ENCODE results near the gene GPR179.
A peak's percentile ranks its signal among the peaks of the same experiment; 100 is the strongest.

The GPR179 gene

GRCh38 chr17:38334480-38335364, 9.0 kb downstream of the GPR179 start:
- ATAC-seq (ENCODE audit: low read depth) (no peak), DNase-seq (ENCODE audit: low spot score in 2 of 2) (no peak)
- Mint-ChIP-seq H3K36me3 (no peaks in the 10 kb centered on the region), H3K27ac (no peak overlapping the region), H3K9me3 (no peaks in the 10 kb centered on the region), H3K27me3 (peaks cover 19% of the 10 kb centered on the region), H3K4me1 (no peaks in the 10 kb centered on the region), H3K4me3 (no peak overlapping the region)

DNA sequence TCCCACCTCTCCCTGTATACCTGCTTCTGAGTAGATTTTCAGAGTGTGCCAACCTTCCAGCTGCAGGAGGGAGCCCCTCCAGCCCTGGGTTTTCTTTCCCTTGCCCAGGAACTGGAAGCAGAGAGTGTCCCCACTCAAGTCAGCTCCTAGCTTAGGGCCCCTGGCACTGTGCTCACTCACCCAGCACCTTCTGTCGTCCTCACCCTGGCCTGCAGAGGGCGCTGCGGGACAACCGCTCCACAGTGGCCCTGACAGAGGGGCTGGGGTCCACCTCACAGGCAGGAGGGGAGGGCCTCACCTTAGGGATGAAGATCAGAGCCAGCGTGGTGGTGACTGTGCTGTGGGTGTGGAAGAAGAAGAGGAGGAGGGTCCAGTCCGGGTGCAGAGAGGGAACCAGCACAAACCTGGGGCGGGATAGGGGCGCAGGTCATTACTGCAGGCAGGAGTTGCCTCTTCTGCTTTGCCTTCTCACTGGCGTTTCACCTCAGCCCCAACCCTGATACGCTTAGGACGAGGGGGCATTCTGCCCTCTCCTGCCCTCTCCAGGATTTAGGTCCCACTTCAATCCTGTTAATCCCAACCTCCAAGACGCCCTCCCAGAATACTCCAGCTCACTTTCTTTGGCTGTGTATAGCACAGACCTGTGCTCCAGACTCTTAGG, 10.0 kb downstream of the GPR179 start:
- H3K27me3 Mint-ChIP-seq = peaks cover 22% of the 10 kb centered on the region
- no peak overlapping the region for H3K4me3 Mint-ChIP-seq
- H3K9me3 Mint-ChIP-seq = no peaks in the 10 kb centered on the region
- DNase-seq (ENCODE audit: low spot score in 2 of 2) (no peak), ATAC-seq (ENCODE audit: low read depth) (no peak)
- no peaks in the 10 kb centered on the region for H3K36me3 Mint-ChIP-seq
- H3K4me1 Mint-ChIP-seq = no peaks in the 10 kb centered on the region
- H3K27ac Mint-ChIP-seq = no peak overlapping the region

GRCh38 chr17:38332735-38333134, 11.0 kb downstream of the GPR179 start:
- H3K4me3 Mint-ChIP-seq = no peak overlapping the region
- H3K36me3 Mint-ChIP-seq = no peaks in the 10 kb centered on the region
- DNase-seq (ENCODE audit: low spot score in 2 of 2) = no peak
- ATAC-seq (ENCODE audit: low read depth) = no peak
- H3K27me3 Mint-ChIP-seq = peaks cover 25% of the 10 kb centered on the region
- no peaks in the 10 kb centered on the region for H3K4me1 Mint-ChIP-seq
- no peak overlapping the region for H3K27ac Mint-ChIP-seq
- no peaks in the 10 kb centered on the region for H3K9me3 Mint-ChIP-seq

- no peak for DNase-seq (ENCODE audit: low spot score in 2 of 2)
- peaks cover 23% of the 10 kb centered on the region for H3K27me3 Mint-ChIP-seq
- H3K27ac Mint-ChIP-seq = no peak overlapping the region
- no peaks in the 10 kb centered on the region for H3K9me3 Mint-ChIP-seq
- ATAC-seq (ENCODE audit: low read depth) = no peak
- peaks cover 4% of the 10 kb centered on the region for H3K4me1 Mint-ChIP-seq
- H3K4me3 Mint-ChIP-seq = no peak overlapping the region
- no peaks in the 10 kb centered on the region for H3K36me3 Mint-ChIP-seq
These were observed 12.8 kb downstream of the GPR179 start for GRCh38 chr17:38330941-38331411.

GRCh38 chr17:38329808-38330730, 13.7 kb downstream of the GPR179 start:
- H3K9me3 Mint-ChIP-seq = no peaks in the 10 kb centered on the region
- H3K4me1 Mint-ChIP-seq = peaks cover 7% of the 10 kb centered on the region
- H3K36me3 Mint-ChIP-seq = no peaks in the 10 kb centered on the region
- ATAC-seq (ENCODE audit: low read depth) (no peak), DNase-seq (ENCODE audit: low spot score in 2 of 2) (peak in 1 of 2 donors; percentile 6)
- no peak overlapping the region for H3K4me3 Mint-ChIP-seq
- no peak overlapping the region for H3K27ac Mint-ChIP-seq
- peaks cover 23% of the 10 kb centered on the region for H3K27me3 Mint-ChIP-seq

DNA sequence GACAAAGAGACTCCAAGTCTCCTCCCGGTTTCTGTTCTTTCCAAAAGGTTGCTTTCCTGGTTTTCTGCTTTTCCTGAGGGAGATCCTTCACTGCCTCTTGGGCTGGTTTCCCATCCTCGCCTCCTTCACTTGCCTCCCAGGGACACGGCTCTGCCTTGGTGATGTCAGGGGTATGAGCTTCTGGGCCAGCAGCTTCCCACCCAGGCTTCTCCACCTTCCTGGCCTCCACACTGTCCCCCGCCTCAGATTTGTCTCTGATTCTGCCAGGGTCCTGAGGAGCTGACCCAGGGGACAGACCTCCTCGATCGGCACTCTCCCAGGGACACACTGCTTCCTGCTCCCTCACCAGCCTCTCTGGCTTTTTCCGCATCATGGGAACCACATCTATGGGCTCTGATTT, 14.5 kb downstream of the GPR179 start:
- ATAC-seq (ENCODE audit: low read depth) (no peak), DNase-seq (ENCODE audit: low spot score in 2 of 2) (no peak)
- Mint-ChIP-seq H3K36me3 (no peaks in the 10 kb centered on the region), H3K27me3 (peaks cover 20% of the 10 kb centered on the region), H3K4me1 (peaks cover 7% of the 10 kb centered on the region), H3K9me3 (no peaks in the 10 kb centered on the region), H3K4me3 (no peak overlapping the region), H3K27ac (no peak overlapping the region)

DNA sequence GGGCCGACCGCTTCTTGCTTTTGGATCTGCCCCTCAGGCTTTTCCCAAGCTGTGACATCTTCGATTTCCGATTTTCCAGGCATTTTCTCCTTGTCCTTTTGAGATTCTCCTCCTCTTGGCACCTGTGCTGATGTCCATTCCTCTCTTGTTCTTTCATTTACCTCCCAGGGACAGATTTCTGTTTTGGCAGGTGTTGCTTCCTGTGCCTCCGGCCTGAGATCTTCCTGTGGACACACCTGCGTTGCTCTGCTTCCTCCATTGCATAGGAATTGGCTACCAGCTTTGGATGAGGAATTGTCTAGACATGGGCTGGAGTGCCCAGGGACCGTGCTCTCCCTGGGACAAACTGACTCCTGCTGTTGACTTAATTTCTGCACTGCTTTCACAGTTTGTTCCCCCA, 15.1 kb downstream of the GPR179 start:
- Mint-ChIP-seq H3K36me3 (no peaks in the 10 kb centered on the region), H3K9me3 (no peaks in the 10 kb centered on the region), H3K27ac (no peak overlapping the region), H3K4me3 (no peak overlapping the region), H3K27me3 (peaks cover 15% of the 10 kb centered on the region), H3K4me1 (peaks cover 7% of the 10 kb centered on the region)
- ATAC-seq (ENCODE audit: low read depth) (no peak), DNase-seq (ENCODE audit: low spot score in 2 of 2) (no peak)

DNA sequence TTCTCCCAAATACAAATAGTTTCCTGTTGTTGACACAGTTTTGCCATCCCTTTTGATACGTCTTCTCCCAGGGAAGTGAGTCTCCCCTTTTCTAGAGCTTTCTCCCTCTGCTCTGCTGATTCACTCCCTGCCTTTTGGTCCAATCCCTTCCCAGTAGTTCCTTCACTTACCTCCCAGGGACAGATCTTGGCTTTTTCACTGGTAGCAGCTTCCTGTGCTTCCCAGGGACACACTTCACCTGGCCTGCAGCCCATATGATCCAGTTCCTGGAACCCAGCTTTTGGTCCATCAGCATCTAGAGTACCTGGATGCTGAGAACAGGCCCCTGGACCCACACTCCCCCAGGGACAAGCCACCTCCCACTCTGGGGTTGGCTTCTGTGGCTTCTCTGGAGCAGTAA, 15.8 kb downstream of the GPR179 start:
- H3K27me3 Mint-ChIP-seq = peaks cover 13% of the 10 kb centered on the region
- no peaks in the 10 kb centered on the region for H3K36me3 Mint-ChIP-seq
- ATAC-seq (ENCODE audit: low read depth) (no peak), DNase-seq (ENCODE audit: low spot score in 2 of 2) (no peak)
- no peaks in the 10 kb centered on the region for H3K9me3 Mint-ChIP-seq
- H3K27ac Mint-ChIP-seq = no peak overlapping the region
- no peak overlapping the region for H3K4me3 Mint-ChIP-seq
- H3K4me1 Mint-ChIP-seq = peaks cover 7% of the 10 kb centered on the region

DNA sequence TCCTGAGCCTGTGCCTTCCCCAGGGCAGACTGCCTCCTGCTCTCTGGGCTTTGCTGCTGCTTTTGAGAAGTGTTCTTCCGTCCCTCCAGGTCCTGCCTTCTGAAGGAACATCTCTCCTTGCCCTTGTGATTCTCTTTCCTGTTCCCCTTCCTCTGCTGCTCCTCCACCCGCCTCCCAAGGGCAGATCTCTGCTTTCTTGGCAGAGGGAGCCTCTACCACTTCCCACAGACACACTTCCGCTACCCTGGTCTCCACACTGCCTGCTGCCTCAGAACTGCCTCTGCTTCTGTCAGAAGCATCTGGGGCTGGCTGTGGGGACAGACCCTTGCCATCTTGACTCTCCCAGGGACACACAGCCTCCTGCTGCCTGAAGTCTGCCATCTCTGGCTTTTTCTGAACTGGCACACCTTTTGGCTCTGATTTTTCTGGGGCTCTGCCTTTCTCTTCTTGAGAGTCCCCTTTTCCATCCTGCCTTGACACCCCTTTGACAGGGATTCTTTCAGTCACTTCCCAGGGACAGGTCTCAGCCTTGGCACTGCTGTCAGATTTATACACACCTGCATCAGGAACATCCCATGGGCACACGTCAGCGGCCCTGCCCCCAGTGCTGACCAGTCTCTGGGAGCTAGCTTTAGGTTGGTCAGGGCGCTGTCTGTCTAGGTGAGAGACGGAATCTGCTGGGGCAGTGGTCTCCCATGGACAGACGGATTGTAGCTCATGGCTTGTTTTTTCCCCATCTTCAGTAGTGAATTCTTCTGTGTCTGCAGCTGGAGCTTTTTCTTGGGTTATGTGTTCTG, 16.6 kb downstream of the GPR179 start:
- Mint-ChIP-seq H3K4me1 (peaks cover 7% of the 10 kb centered on the region), H3K4me3 (no peak overlapping the region), H3K27me3 (peaks cover 13% of the 10 kb centered on the region), H3K9me3 (no peaks in the 10 kb centered on the region), H3K36me3 (peaks cover 3% of the 10 kb centered on the region), H3K27ac (no peak overlapping the region)
- ATAC-seq (ENCODE audit: low read depth) = no peak
- DNase-seq (ENCODE audit: low spot score in 2 of 2) = no peak

- H3K4me3 Mint-ChIP-seq = no peak overlapping the region
- H3K27me3 Mint-ChIP-seq = peaks cover 8% of the 10 kb centered on the region
These were observed 18.4 kb downstream of the GPR179 start for GRCh38 chr17:38325221-38325851.

GRCh38 chr17:38324772-38325171, 19.0 kb downstream of the GPR179 start:
- Mint-ChIP-seq H3K27me3 (peaks cover 6% of the 10 kb centered on the region), H3K4me3 (no peak overlapping the region), H3K4me1 (peaks cover 7% of the 10 kb centered on the region), H3K9me3 (no peaks in the 10 kb centered on the region), H3K27ac (no peak overlapping the region), H3K36me3 (peaks cover 14% of the 10 kb centered on the region)
- DNase-seq (ENCODE audit: low spot score in 2 of 2) (no peak), ATAC-seq (ENCODE audit: low read depth) (no peak)

More at GRCh38 chr17:38325221-38325851, 18.4 kb downstream of the GPR179 start:
- H3K27ac Mint-ChIP-seq = no peak overlapping the region
- peaks cover 11% of the 10 kb centered on the region for H3K36me3 Mint-ChIP-seq
- no peaks in the 10 kb centered on the region for H3K9me3 Mint-ChIP-seq
- DNase-seq (ENCODE audit: low spot score in 2 of 2) (no peak), ATAC-seq (ENCODE audit: low read depth) (peak; percentile 72)
- peaks cover 7% of the 10 kb centered on the region for H3K4me1 Mint-ChIP-seq

DNA sequence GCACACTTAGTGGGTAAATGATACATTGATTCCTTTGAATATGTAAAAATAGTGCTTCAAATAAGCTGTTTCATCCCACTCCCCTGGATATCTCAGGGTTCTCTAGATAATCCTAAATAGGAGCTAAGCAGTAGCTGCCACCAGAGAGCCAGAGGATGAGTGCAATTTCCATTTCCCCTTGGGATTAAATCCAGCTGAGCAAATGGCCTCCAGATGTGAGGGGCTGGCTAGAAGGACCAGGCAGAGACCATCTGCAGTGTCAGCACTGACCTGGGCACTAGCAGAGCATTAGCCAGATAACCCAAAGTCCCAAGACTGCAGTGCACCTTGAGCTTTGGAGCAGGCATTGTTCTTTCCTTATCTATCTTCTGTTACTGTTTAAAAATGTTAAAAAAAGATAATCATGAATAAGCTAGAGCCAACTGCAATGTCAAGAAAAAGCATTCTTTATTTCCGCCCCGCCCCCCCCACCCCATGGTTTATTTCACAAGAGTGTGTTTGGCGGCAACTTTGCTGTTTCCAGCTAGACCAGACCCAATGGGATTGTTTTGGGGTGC, 19.5 kb downstream of the GPR179 start:
- Mint-ChIP-seq H3K4me1 (peaks cover 7% of the 10 kb centered on the region), H3K4me3 (no peak overlapping the region), H3K27ac (no peak overlapping the region), H3K9me3 (no peaks in the 10 kb centered on the region), H3K27me3 (peaks cover 3% of the 10 kb centered on the region), H3K36me3 (peaks cover 17% of the 10 kb centered on the region)
- ATAC-seq (ENCODE audit: low read depth) (no peak), DNase-seq (ENCODE audit: low spot score in 2 of 2) (no peak)
